Activated CD4-positive, alpha-beta T cell treated with anti-CD3 and anti-CD28 coated beads for 36 hours (primary cell): ENCODE data around the gene WDR20. TPM values are rescaled to one million over a fixed set of nuclear protein-coding genes. Genes with fewer than 3 reads are reported as not detected.

Experiments used
- ATAC-seq: fragments of 200-7000 bp; cut with Tn5 transposase; one replicate; pipeline ENCODE4 v1.10.0; 2021; ENCODE audit warnings: mild to moderate bottlenecking, moderate library complexity
- CTCF ChIA-PET: fragments of 350-600 bp; sonication (Branson Sonifier 250); formaldehyde crosslinking; loops from one replicate; lab custom pipeline; 2021; ENCODE audit warnings: antibody characterized with exemption; lab: Charles Lee
- POLR2A ChIA-PET: fragments of 350-600 bp; sonication (Branson Sonifier 250); formaldehyde crosslinking; loops from one replicate; lab custom pipeline; 2021; ENCODE audit warnings: antibody characterized with exemption, inconsistent platforms; lab: Charles Lee
- DNase-seq: peaks from one replicate; pipeline ENCODE4 v3.0.0-alpha.2; 2020
- H3K27ac Mint-ChIP-seq: one replicate; pipeline ENCODE4 v1.8.0; 2021; ENCODE audit warnings: mixed read lengths
- H3K27me3 Mint-ChIP-seq: one replicate; pipeline ENCODE4 v1.8.0; 2021; ENCODE audit warnings: mixed read lengths
- H3K36me3 Mint-ChIP-seq: one replicate; pipeline ENCODE4 v1.8.0; 2021; ENCODE audit warnings: low read depth, mixed read lengths
- H3K4me1 Mint-ChIP-seq: one replicate; pipeline ENCODE4 v1.8.0; 2021; ENCODE audit warnings: mixed read lengths
- H3K4me3 Mint-ChIP-seq: one replicate; pipeline ENCODE4 v1.8.0; 2021; ENCODE audit warnings: mild to moderate bottlenecking, moderate library complexity, mixed read lengths
- H3K9me3 Mint-ChIP-seq: one replicate; pipeline ENCODE4 v1.8.0; 2021; ENCODE audit warnings: low read depth, mixed read lengths
- intact Hi-C, 2 experiments: fragments of 100-400 bp; cut with DNase I in 1 of 2; cut with micrococcal nuclease in 1 of 2; formaldehyde crosslinking; loops; one replicate each; pipeline versions ENCODE4 v1.14.2 to v1.15.1; 2022 to 2024; cut with DNase I, micrococcal nuclease
- total RNA-seq, 2 experiments: library from RNA; stranded (reverse); gene quantifications; one replicate each; pipeline ENCODE4 v1.2.3, GENCODE V29; 2021

Gene WDR20
- total RNA-seq, 2 experiments from 2014 or later: 18.2 to 24.8 TPM

- ChIA-PET POLR2A (interaction anchor here (0.5 to 0.8 kb wide), 3 partner anchors 133 to 1957 kb away, joined by 3 to 4 read pairs (median 3); no protein-coding TSS in a partner anchor), CTCF (interaction anchor here (0.9 to 1.5 kb wide), 6 partner anchors 88 to 477 kb away, joined by 3 to 5 read pairs (median 3); partner anchors contain the start of gene MOK)
- peak overlapping the region; percentile 90 for H3K27ac Mint-ChIP-seq
- H3K36me3 Mint-ChIP-seq: no peaks in the 10 kb centered on the region
- DNase-seq (no peak), ATAC-seq (no peak)
- intact Hi-C loops: loop anchor here (1.0 to 10.0 kb wide), 10 partner anchors 17 to 621 kb away; partner anchors contain the start of genes CINP (in 1 of the 2), HSP90AA1 (in 1 of the 2), TECPR2 (in 1 of the 2) and WDR20 (in 1 of the 2)
- no peaks in the 10 kb centered on the region for H3K9me3 Mint-ChIP-seq
- H3K4me1 Mint-ChIP-seq: peaks cover 68% of the 10 kb centered on the region
- no peaks in the 10 kb centered on the region for H3K27me3 Mint-ChIP-seq
- peak overlapping the region; percentile 13 for H3K4me3 Mint-ChIP-seq
These were observed 44.2 kb downstream of the WDR20 start for GRCh38 chr14:102183886-102184285.

GRCh38 chr14:102184316-102185035, 44.8 kb downstream of the WDR20 start:
- Mint-ChIP-seq H3K4me1 (peaks cover 67% of the 10 kb centered on the region), H3K27me3 (no peaks in the 10 kb centered on the region), H3K9me3 (no peaks in the 10 kb centered on the region), H3K4me3 (peak overlapping the region; percentile 13), H3K36me3 (no peaks in the 10 kb centered on the region), H3K27ac (peak overlapping the region; percentile 90)
- DNase-seq (peak; percentile 59), ATAC-seq (peak; percentile 78)
- intact Hi-C loops: loop anchor here (1.0 to 10.0 kb wide), 10 partner anchors 17 to 620 kb away; partner anchors contain the start of genes CINP (in 1 of the 2), HSP90AA1 (in 1 of the 2), TECPR2 (in 1 of the 2) and WDR20 (in 1 of the 2)
- ChIA-PET CTCF (interaction anchor here (0.7 to 1.5 kb wide), 6 partner anchors 37 to 478 kb away, joined by 3 to 5 read pairs (median 3); partner anchors contain the start of gene MOK), POLR2A (interaction anchor here (0.6 to 0.8 kb wide), 2 partner anchors 132 to 1958 kb away, joined by 3 read pairs; no protein-coding TSS in a partner anchor)

GRCh38 chr14:102185360-102185759, 45.7 kb downstream of the WDR20 start:
- Mint-ChIP-seq H3K27ac (no peak overlapping the region), H3K27me3 (no peaks in the 10 kb centered on the region), H3K4me3 (no peak overlapping the region), H3K4me1 (peaks cover 67% of the 10 kb centered on the region), H3K36me3 (no peaks in the 10 kb centered on the region), H3K9me3 (no peaks in the 10 kb centered on the region)
- ATAC-seq: no peak
- no peak for DNase-seq
- CTCF ChIA-PET: interaction anchor here (0.7 kb wide), 1 partner anchor 38 kb away, joined by 3 read pairs; no protein-coding TSS in a partner anchor
- POLR2A ChIA-PET: no interaction called here
- intact Hi-C loops: loop anchor here in 1 of 2 experiments (2.0 to 10.0 kb wide), 2 partner anchors 131 to 619 kb away; no protein-coding TSS in a partner anchor

GRCh38 chr14:102187044-102187443, 47.3 kb downstream of the WDR20 start:
- Mint-ChIP-seq H3K36me3 (no peaks in the 10 kb centered on the region), H3K27ac (peak overlapping the region; percentile 79), H3K9me3 (no peaks in the 10 kb centered on the region), H3K4me3 (no peak overlapping the region), H3K4me1 (peaks cover 62% of the 10 kb centered on the region), H3K27me3 (no peaks in the 10 kb centered on the region)
- DNase-seq (no peak), ATAC-seq (no peak)
- POLR2A ChIA-PET: no interaction called here
- intact Hi-C loops: loop anchor here in 1 of 2 experiments (10.0 kb wide), 1 partner anchor 618 kb away; no protein-coding TSS in a partner anchor
- CTCF ChIA-PET: interaction anchor here (1.5 kb wide), 1 partner anchor 52 kb away, joined by 4 read pairs; no protein-coding TSS in a partner anchor

- no peak for ATAC-seq
- CTCF ChIA-PET: interaction anchor here (1.5 kb wide), 1 partner anchor 51 kb away, joined by 4 read pairs; no protein-coding TSS in a partner anchor
- H3K27ac Mint-ChIP-seq: peak overlapping the region; percentile 9
These were observed 47.9 kb downstream of the WDR20 start for GRCh38 chr14:102187568-102188001.

GRCh38 chr14:102188187-102188586, 48.5 kb downstream of the WDR20 start:
- no peaks in the 10 kb centered on the region for H3K9me3 Mint-ChIP-seq
- intact Hi-C loops: loop anchor here in 1 of 2 experiments (10.0 kb wide), 1 partner anchor 617 kb away; no protein-coding TSS in a partner anchor
- ChIA-PET CTCF (interaction anchor here (0.8 kb wide), 1 partner anchor 133 kb away, joined by 4 read pairs; no protein-coding TSS in a partner anchor), POLR2A (interaction anchor here (0.6 to 0.7 kb wide), 2 partner anchors 13 to 484 kb away, joined by 3 to 4 read pairs; no protein-coding TSS in a partner anchor)
- no peak overlapping the region for H3K27ac Mint-ChIP-seq
- H3K4me3 Mint-ChIP-seq: no peak overlapping the region
- DNase-seq (no peak), ATAC-seq (no peak)
- no peaks in the 10 kb centered on the region for H3K27me3 Mint-ChIP-seq
- H3K4me1 Mint-ChIP-seq: peaks cover 52% of the 10 kb centered on the region
- no peaks in the 10 kb centered on the region for H3K36me3 Mint-ChIP-seq

More at GRCh38 chr14:102187568-102188001, 47.9 kb downstream of the WDR20 start:
- DNase-seq: no peak
- POLR2A ChIA-PET: interaction anchor here (0.6 to 0.7 kb wide), 3 partner anchors 14 to 483 kb away, joined by 3 to 5 read pairs (median 4); no protein-coding TSS in a partner anchor
- no peaks in the 10 kb centered on the region for H3K36me3 Mint-ChIP-seq
- intact Hi-C loops: loop anchor here in 1 of 2 experiments (10.0 kb wide), 1 partner anchor 617 kb away; no protein-coding TSS in a partner anchor
- H3K27me3 Mint-ChIP-seq: no peaks in the 10 kb centered on the region
- peaks cover 58% of the 10 kb centered on the region for H3K4me1 Mint-ChIP-seq
- no peaks in the 10 kb centered on the region for H3K9me3 Mint-ChIP-seq
- no peak overlapping the region for H3K4me3 Mint-ChIP-seq

GRCh38 chr14:102189874-102190273, 50.2 kb downstream of the WDR20 start:
- POLR2A ChIA-PET: interaction anchor here (0.7 kb wide), 1 partner anchor 12 kb away, joined by 3 read pairs; no protein-coding TSS in a partner anchor
- Mint-ChIP-seq H3K4me1 (peaks cover 35% of the 10 kb centered on the region), H3K27ac (no peak overlapping the region), H3K4me3 (no peak overlapping the region), H3K36me3 (no peaks in the 10 kb centered on the region), H3K27me3 (no peaks in the 10 kb centered on the region), H3K9me3 (no peaks in the 10 kb centered on the region)
- CTCF ChIA-PET: no interaction called here
- no peak for DNase-seq
- intact Hi-C loops: loop anchor here in 1 of 2 experiments (10.0 kb wide), 1 partner anchor 615 kb away; no protein-coding TSS in a partner anchor
- ATAC-seq: no peak

GRCh38 chr14:102192840-102193502, 53.3 kb downstream of the WDR20 start:
- ATAC-seq: no peak
- H3K27ac Mint-ChIP-seq: no peak overlapping the region
- no peak overlapping the region for H3K4me3 Mint-ChIP-seq
- no peaks in the 10 kb centered on the region for H3K9me3 Mint-ChIP-seq
- H3K36me3 Mint-ChIP-seq: peaks cover 17% of the 10 kb centered on the region
- ChIA-PET CTCF (interaction anchor here (0.7 kb wide), 1 partner anchor 182 kb away, joined by 3 read pairs; no protein-coding TSS in a partner anchor), POLR2A (no interaction called here)
- H3K4me1 Mint-ChIP-seq: peaks cover 26% of the 10 kb centered on the region
- intact Hi-C loops: no loop called here
- no peak for DNase-seq
- H3K27me3 Mint-ChIP-seq: no peaks in the 10 kb centered on the region

- H3K4me1 Mint-ChIP-seq: peaks cover 42% of the 10 kb centered on the region
- no peak overlapping the region for H3K4me3 Mint-ChIP-seq
- intact Hi-C loops: no loop called here
- ChIA-PET CTCF (no interaction called here), POLR2A (no interaction called here)
- DNase-seq (no peak), ATAC-seq (no peak)
- no peaks in the 10 kb centered on the region for H3K9me3 Mint-ChIP-seq
- peaks cover 27% of the 10 kb centered on the region for H3K36me3 Mint-ChIP-seq
- H3K27me3 Mint-ChIP-seq: no peaks in the 10 kb centered on the region
- no peak overlapping the region for H3K27ac Mint-ChIP-seq
These were observed 55.2 kb downstream of the WDR20 start for GRCh38 chr14:102194856-102195255.

- no peak overlapping the region for H3K27ac Mint-ChIP-seq
- peaks cover 27% of the 10 kb centered on the region for H3K36me3 Mint-ChIP-seq
- CTCF ChIA-PET: no interaction called here
- H3K4me3 Mint-ChIP-seq: no peak overlapping the region
- POLR2A ChIA-PET: no interaction called here
- no peaks in the 10 kb centered on the region for H3K27me3 Mint-ChIP-seq
- intact Hi-C loops: no loop called here
- DNase-seq (no peak), ATAC-seq (no peak)
- H3K9me3 Mint-ChIP-seq: no peaks in the 10 kb centered on the region
- H3K4me1 Mint-ChIP-seq: peaks cover 47% of the 10 kb centered on the region
These were observed 55.7 kb downstream of the WDR20 start for GRCh38 chr14:102195446-102195845.
